B cell (primary cell): ENCODE results near the gene CEP131. TPM values are rescaled to one million over a fixed set of nuclear protein-coding genes. Genes with fewer than 3 reads are reported as not detected.

Experiments used
- ATAC-seq: fragments of 200-7000 bp; cut with Tn5 transposase; one replicate; pipeline ENCODE4 v1.10.0; 2021; ENCODE audit warnings: low read depth, mild to moderate bottlenecking, moderate number of reproducible peaks, moderate library complexity
- CTCF ChIA-PET: fragments of 350-600 bp; sonication (Branson Sonifier 250); formaldehyde crosslinking; loops from one replicate; lab custom pipeline; 2021; ENCODE audit warnings: antibody characterized with exemption, inconsistent platforms; lab: Charles Lee
- POLR2A ChIA-PET: fragments of 350-600 bp; sonication (Branson Sonifier 250); formaldehyde crosslinking; loops from one replicate; lab custom pipeline; 2021; ENCODE audit warnings: antibody characterized with exemption; lab: Charles Lee
- DNase-seq: peaks from one replicate; pipeline ENCODE4 v3.0.0; 2013
- H2AFZ ChIP-seq: 2 replicates; pipeline ENCODE4 v1.6.1; 2012; ENCODE audit warnings: mild to moderate bottlenecking, low read depth, low read length; ENCODE audit not compliant: insufficient read depth, poor library complexity, severe bottlenecking
- H3K27ac ChIP-seq, 2 donors: 1 replicate in 1 of 2; 2 replicates in 1 of 2; pipeline ENCODE4 v1.5.1; 2012 to 2013; ENCODE audit warnings: low read length in 2 of 2, mild to moderate bottlenecking in 2 of 2, moderate library complexity in 1 of 2
- H3K27me3 ChIP-seq, 4 experiments: fragments of 200-600 bp in 1 of 4; sonication (generic) in 1 of 4; replicated peaks in 1 of 4; 1 replicate in 2 of 4; 2 replicates in 2 of 4; pipeline versions ENCODE4 v1.6.1 to v1.7.0; 2013 to 2016; ENCODE audit warnings: low read length in 3 of 4, mild to moderate bottlenecking in 2 of 4, mixed read lengths in 1 of 4, moderate library complexity in 1 of 4; ENCODE audit not compliant: insufficient read depth in 4 of 4, control insufficient read depth in 3 of 4; ENCODE audit errors: control extremely low read depth in 1 of 4
- H3K36me3 ChIP-seq, 2 experiments: replicated peaks in 1 of 2; 1 replicate in 1 of 2; 2 replicates in 1 of 2; pipeline versions ENCODE4 v1.6.1 to v1.7.1; 2013; ENCODE audit warnings: low read length in 1 of 2; ENCODE audit not compliant: insufficient read depth in 2 of 2, control insufficient read depth in 1 of 2; ENCODE audit errors: control extremely low read depth in 1 of 2, extremely low read depth in 1 of 2
- H3K4me1 ChIP-seq, 2 donors: fragments of 200-600 bp in 1 of 2; sonication (generic) in 1 of 2; 1 replicate in 1 of 2; 2 replicates in 1 of 2; pipeline versions ENCODE4 v1.5.1 to v1.6.1; 2013 to 2017; ENCODE audit warnings: low read length in 2 of 2; ENCODE audit not compliant: control insufficient read depth in 2 of 2, insufficient read depth in 2 of 2
- H3K4me2 ChIP-seq: replicated peaks from 2 replicates; pipeline ENCODE3; 2012; ENCODE audit warnings: mild to moderate bottlenecking, low read depth, low read length; ENCODE audit not compliant: poor library complexity, severe bottlenecking
- H3K4me3 ChIP-seq, 5 experiments: fragments of 200-600 bp in 1 of 5; sonication (generic) in 1 of 5; 1 replicate in 3 of 5; 2 replicates in 2 of 5; pipeline versions ENCODE4 v1.5.1 to v1.7.0; 2011 to 2016; ENCODE audit warnings: low read length in 4 of 5, mild to moderate bottlenecking in 4 of 5, low read depth in 2 of 5, control low read depth in 1 of 5, moderate library complexity in 1 of 5; ENCODE audit not compliant: insufficient read depth in 1 of 5; ENCODE audit errors: control extremely low read depth in 1 of 5, extremely low read depth in 1 of 5
- H3K79me2 ChIP-seq: fragments of 200-600 bp; sonication (generic); one replicate; pipeline ENCODE4 v1.6.0; 2016; ENCODE audit warnings: low read length; ENCODE audit not compliant: control insufficient read depth, insufficient read depth
- H3K9ac ChIP-seq: fragments of 200-600 bp; sonication (generic); 2 replicates; pipeline ENCODE4 v1.6.1; 2017; ENCODE audit warnings: mild to moderate bottlenecking, low read length, moderate library complexity
- H3K9me3 ChIP-seq, 3 donors: one replicate each; pipeline versions ENCODE4 v1.6.1 to v1.7.1; 2013; ENCODE audit warnings: low read length in 2 of 3; ENCODE audit not compliant: control insufficient read depth in 2 of 3, insufficient read depth in 1 of 3; ENCODE audit errors: control extremely low read depth in 1 of 3
- H4K20me1 ChIP-seq: 2 replicates; pipeline ENCODE4 v1.6.0; 2012; ENCODE audit warnings: mild to moderate bottlenecking, low read length; ENCODE audit not compliant: insufficient read depth, control insufficient read depth, poor library complexity, severe bottlenecking
- H3K27ac Mint-ChIP-seq: one replicate; pipeline ENCODE4 v1.8.0; 2021; ENCODE audit warnings: mixed read lengths
- H3K27me3 Mint-ChIP-seq: one replicate; pipeline ENCODE4 v1.8.0; 2021; ENCODE audit warnings: mixed read lengths
- H3K4me1 Mint-ChIP-seq: one replicate; pipeline ENCODE4 v1.8.0; 2021; ENCODE audit warnings: mixed read lengths
- H3K4me3 Mint-ChIP-seq: one replicate; pipeline ENCODE4 v1.8.0; 2021; ENCODE audit warnings: mixed read lengths
- H3K9me3 Mint-ChIP-seq: one replicate; pipeline ENCODE4 v1.8.0; 2022; ENCODE audit warnings: mixed read lengths; ENCODE audit not compliant: insufficient read depth
- EZH2 ChIP-seq: IDR thresholded peaks from 2 replicates; pipeline ENCODE4 v1.6.1; 2012; ENCODE audit warnings: borderline replicate concordance, low read depth, mild to moderate bottlenecking, moderate library complexity, low read length; ENCODE audit not compliant: insufficient read depth, poor library complexity, severe bottlenecking
- WGBS: methylation state at CpG from one replicate; pipeline ENCODE4 v1.1.5; 2013; ENCODE audit warnings: missing lambda C conversion rate; ENCODE audit not compliant: insufficient coverage; 5-methylcytosine and 5-hydroxymethylcytosine counted together
- intact Hi-C: fragments of 100-400 bp; cut with micrococcal nuclease; formaldehyde crosslinking; loops from one replicate; pipeline ENCODE4 v1.10.0; 2022
- polyA plus RNA-seq: library from polyadenylated mRNA; depleted of rRNA; stranded (reverse); fragments of >200 nt; gene quantifications from 2 replicates; pipeline ENCODE4 v1.2.3, GENCODE V29; 2012
- total RNA-seq, 2 donors: library from RNA; stranded (reverse); fragments of 120-200 nt in 1 of 2; gene quantifications; 1 replicate in 1 of 2; 2 replicates in 1 of 2; pipeline versions ENCODE4 v1.2.3 to v1.2.4, GENCODE V29; 2013 to 2022
- TF ChIP-seq, protein P1 (sequence below): fragments of 200-600 bp; IDR thresholded peaks from one replicate; pipeline ENCODE4 v1.8.0; 2022; ENCODE audit warnings: antibody characterized with exemption, mild to moderate bottlenecking

CEP131 gene
- total and polyA plus RNA-seq, 2 donors (not counting 1 experiment from before 2014, with no cell fraction given): 18.8 to 25.5 TPM

DNA sequence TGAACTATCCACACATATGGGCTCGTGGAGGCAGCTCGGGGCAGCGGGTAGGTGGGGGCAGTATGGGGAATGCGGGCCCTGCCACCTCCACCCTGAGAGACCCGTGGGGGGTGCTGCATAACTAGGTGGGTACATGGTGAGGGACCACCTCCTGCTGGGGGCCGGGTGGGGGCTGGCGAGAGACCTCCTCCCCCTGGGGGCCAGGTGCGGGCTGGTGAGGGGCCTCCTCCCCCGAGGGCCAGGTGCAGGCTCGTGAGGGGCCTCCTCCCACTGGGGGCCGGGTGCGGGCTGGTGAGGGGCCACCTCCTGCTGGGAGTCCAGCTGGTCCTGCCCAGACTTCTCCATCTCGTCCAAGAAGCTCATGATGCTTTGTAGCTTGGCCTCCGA is 25.4 kb downstream of the CEP131 start:
- H3K9me3 Mint-ChIP-seq: no peaks in the 10 kb centered on the region
- H3K4me3 ChIP-seq: no peak overlapping the region
- CTCF ChIA-PET: no interaction called here
- H3K27me3 ChIP-seq: no peaks in the 10 kb centered on the region
- H2AFZ ChIP-seq: no peak overlapping the region
- H3K27ac ChIP-seq: no peak overlapping the region
- WGBS: 90% methylated on average over 13 of the region's 14 CpGs
- POLR2A ChIA-PET: no interaction called here
- no peaks in the 10 kb centered on the region for H3K9me3 ChIP-seq
- no peaks in the 10 kb centered on the region for H3K4me1 ChIP-seq
- H3K79me2 ChIP-seq: no peaks in the 10 kb centered on the region
- no peak for TF ChIP-seq EZH2
- TF ChIP-seq, protein P1, sequence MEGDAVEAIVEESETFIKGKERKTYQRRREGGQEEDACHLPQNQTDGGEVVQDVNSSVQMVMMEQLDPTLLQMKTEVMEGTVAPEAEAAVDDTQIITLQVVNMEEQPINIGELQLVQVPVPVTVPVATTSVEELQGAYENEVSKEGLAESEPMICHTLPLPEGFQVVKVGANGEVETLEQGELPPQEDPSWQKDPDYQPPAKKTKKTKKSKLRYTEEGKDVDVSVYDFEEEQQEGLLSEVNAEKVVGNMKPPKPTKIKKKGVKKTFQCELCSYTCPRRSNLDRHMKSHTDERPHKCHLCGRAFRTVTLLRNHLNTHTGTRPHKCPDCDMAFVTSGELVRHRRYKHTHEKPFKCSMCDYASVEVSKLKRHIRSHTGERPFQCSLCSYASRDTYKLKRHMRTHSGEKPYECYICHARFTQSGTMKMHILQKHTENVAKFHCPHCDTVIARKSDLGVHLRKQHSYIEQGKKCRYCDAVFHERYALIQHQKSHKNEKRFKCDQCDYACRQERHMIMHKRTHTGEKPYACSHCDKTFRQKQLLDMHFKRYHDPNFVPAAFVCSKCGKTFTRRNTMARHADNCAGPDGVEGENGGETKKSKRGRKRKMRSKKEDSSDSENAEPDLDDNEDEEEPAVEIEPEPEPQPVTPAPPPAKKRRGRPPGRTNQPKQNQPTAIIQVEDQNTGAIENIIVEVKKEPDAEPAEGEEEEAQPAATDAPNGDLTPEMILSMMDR: no peak
- intact Hi-C loops: no loop called here
- no peaks in the 10 kb centered on the region for H3K4me1 Mint-ChIP-seq
- H3K27me3 Mint-ChIP-seq: no peaks in the 10 kb centered on the region
- DNase-seq (no peak), ATAC-seq (no peak)
- no peaks in the 10 kb centered on the region for H4K20me1 ChIP-seq
- no peak overlapping the region for H3K9ac ChIP-seq
- no peak overlapping the region for H3K27ac Mint-ChIP-seq
- H3K4me2 ChIP-seq: no peak overlapping the region
- H3K4me3 Mint-ChIP-seq: no peak overlapping the region
- peaks cover 0 to 13% of the 10 kb centered on the region in 2 experiments for H3K36me3 ChIP-seq

DNA sequence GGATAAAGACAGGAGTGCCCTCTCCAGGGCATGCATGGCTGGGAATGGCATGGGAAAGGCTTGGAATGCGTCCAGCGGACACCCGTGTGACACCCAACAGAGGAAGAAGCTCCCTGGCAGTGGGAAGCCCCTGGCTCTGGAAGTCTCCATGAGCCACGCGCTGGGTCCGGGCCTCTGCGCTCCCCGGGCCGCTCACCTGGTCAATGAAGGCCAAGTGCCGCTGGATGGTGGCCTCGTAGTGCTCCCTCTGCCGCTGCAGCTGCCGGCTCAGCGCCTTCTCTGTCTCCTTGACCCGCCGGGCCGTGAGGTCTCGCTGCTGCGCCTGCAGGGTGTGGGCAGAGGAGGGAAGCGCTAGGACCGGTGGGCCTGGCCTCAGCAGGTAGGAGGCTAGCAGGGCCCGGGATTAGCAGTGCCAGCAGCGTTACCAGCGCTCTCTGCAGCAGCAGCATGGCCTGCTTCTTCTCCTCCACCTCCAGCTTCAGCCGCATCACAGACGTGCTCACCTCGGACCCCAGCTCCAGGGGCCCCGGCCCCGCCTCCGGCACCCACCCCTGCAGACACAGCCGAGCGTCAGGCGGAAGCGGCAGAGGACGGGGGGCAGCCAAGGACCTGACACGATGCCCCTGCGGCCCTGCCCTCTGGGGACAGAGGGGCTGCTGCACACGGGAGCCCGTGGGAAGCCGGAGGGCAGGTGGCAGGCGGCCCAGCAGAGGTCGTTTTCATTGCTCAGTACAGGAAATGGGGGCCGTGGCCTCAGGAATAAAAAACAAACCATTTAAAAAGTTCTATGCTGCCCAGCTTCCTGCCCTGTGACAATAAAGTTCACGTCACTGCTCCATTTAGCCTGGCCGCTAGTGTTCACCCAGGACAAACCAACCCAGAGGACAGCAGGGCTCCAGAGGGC is 26.0 kb downstream of the CEP131 start:
- Histone ChIP-seq H3K27me3 (no peaks in the 10 kb centered on the region), H3K79me2 (no peaks in the 10 kb centered on the region), H3K9me3 (no peaks in the 10 kb centered on the region), H3K36me3 (peaks cover 0 to 13% of the 10 kb centered on the region in 2 experiments), H2AFZ (no peak overlapping the region), H3K9ac (no peak overlapping the region), H3K27ac (no peak overlapping the region), H4K20me1 (no peaks in the 10 kb centered on the region), H3K4me2 (no peak overlapping the region), H3K4me3 (no peak overlapping the region), H3K4me1 (no peaks in the 10 kb centered on the region)
- WGBS: 90% methylated on average over 43 of the region's 45 CpGs
- H3K4me3 Mint-ChIP-seq: no peak overlapping the region
- TF ChIP-seq EZH2: no peak
- TF ChIP-seq, protein P1: no peak
- no peaks in the 10 kb centered on the region for H3K4me1 Mint-ChIP-seq
- H3K27me3 Mint-ChIP-seq: no peaks in the 10 kb centered on the region
- intact Hi-C loops: no loop called here
- ATAC-seq: no peak
- H3K9me3 Mint-ChIP-seq: no peaks in the 10 kb centered on the region
- POLR2A ChIA-PET: no interaction called here
- H3K27ac Mint-ChIP-seq: no peak overlapping the region
- CTCF ChIA-PET: no interaction called here
- DNase-seq: no peak
